HepG2 (cell line): ENCODE data around the gene ETS2.

Experiments
- CHD2 ChIP-seq: IDR thresholded peaks from 2 replicates; pipeline ENCODE4 v1.6.1; 2011; ENCODE audit warnings: low read depth, low read length, improper control_type of control experiment
- HMG20A ChIP-seq: IDR thresholded peaks from 2 replicates; pipeline ENCODE4 v1.6.1; 2016; ENCODE audit warnings: borderline replicate concordance
- TEAD2 ChIP-seq: sonication (generic); formaldehyde crosslinking; IDR thresholded peaks from 2 replicates; pipeline ENCODE4 v1.9.0; 2021; ENCODE audit warnings: missing genetic modification reagents
- ZNF335 ChIP-seq: sonication (generic); formaldehyde crosslinking; IDR thresholded peaks from 2 replicates; pipeline ENCODE4 v1.4.0; 2020; ENCODE audit warnings: missing genetic modification reagents
- ZSCAN25 ChIP-seq: sonication (generic); formaldehyde crosslinking; IDR thresholded peaks from 2 replicates; pipeline ENCODE4 v1.8.0; 2022; ENCODE audit warnings: mild to moderate bottlenecking, missing genetic modification reagents
- TF ChIP-seq, protein P1 (sequence below): sonication (generic); formaldehyde crosslinking; IDR thresholded peaks from 2 replicates; pipeline ENCODE4 v1.5.0; 2020; ENCODE audit warnings: mild to moderate bottlenecking, missing genetic modification reagents, moderate library complexity

DNA sequence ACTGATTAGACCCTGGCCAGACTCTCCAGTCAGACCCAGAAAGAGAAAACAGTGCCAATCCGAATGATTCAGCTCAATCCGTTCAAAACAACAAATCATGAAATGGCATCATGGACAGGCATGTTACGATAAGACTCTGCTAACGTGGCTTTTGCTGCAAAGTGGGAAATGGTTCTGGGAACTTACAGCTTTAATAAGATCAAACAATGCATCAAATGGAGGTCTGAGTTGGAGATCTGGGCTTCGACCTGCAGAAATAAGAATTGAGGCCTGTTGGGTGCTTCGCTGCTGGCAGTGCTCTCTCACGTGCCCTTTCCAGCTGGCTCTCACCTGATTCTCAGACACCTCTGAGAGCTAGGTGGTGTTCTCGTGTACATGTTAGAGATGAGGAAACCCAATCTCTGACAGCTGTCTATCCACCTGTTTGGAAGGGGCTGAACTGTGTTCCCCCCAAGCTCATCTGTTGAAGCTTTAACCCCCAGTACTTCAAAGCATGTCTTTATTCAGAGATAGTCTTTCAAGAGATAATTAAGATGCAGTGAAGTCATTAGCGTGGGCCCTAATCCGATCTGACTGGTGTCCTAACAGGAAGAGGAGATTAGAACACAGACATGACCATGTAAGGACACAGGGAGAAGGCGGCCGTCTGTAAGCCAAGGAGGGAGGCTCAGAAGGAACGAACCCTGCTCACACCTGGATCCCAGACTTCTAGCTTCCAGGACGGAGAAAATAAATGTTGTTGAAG lies 45.5 kb upstream of the ETS2 start:
- TF ChIP-seq ZSCAN25 (no peak), CHD2 (no peak), TEAD2 (no peak), ZNF335 (CRISPR knock-in tag) (no peak), HMG20A (CRISPR knock-in tag) (no peak)
- TF ChIP-seq, protein P1, sequence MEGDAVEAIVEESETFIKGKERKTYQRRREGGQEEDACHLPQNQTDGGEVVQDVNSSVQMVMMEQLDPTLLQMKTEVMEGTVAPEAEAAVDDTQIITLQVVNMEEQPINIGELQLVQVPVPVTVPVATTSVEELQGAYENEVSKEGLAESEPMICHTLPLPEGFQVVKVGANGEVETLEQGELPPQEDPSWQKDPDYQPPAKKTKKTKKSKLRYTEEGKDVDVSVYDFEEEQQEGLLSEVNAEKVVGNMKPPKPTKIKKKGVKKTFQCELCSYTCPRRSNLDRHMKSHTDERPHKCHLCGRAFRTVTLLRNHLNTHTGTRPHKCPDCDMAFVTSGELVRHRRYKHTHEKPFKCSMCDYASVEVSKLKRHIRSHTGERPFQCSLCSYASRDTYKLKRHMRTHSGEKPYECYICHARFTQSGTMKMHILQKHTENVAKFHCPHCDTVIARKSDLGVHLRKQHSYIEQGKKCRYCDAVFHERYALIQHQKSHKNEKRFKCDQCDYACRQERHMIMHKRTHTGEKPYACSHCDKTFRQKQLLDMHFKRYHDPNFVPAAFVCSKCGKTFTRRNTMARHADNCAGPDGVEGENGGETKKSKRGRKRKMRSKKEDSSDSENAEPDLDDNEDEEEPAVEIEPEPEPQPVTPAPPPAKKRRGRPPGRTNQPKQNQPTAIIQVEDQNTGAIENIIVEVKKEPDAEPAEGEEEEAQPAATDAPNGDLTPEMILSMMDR (CRISPR knock-in tag): no peak
